Keratinocyte (primary cell): ENCODE measurements around the gene USP34. TPM values are rescaled to one million over a fixed set of nuclear protein-coding genes. Genes with fewer than 3 reads are reported as not detected.

ENCODE experiments used
- DNase-seq: peaks from one replicate; pipeline ENCODE4 v3.0.0-alpha.2; 2011; ENCODE audit warnings: low read depth, missing footprints, low spot score
- FAIRE-seq: peaks from 2 replicates; lab custom pipeline; 2011; peaks lifted over from hg19 to GRCh38; lab: Jason Lieb, UNC
- H2AFZ ChIP-seq: 2 replicates; pipeline ENCODE4 v1.6.0; 2012; ENCODE audit warnings: low read length, control low read depth, inconsistent platforms; ENCODE audit not compliant: control insufficient read depth
- H3K27ac ChIP-seq: 2 replicates; pipeline ENCODE4 v1.5.1; 2011; ENCODE audit warnings: low read length; ENCODE audit not compliant: control insufficient read depth, insufficient read depth
- H3K27me3 ChIP-seq: 3 replicates; pipeline ENCODE4 v1.6.0; 2011; ENCODE audit warnings: low read length; ENCODE audit not compliant: control insufficient read depth, insufficient read depth; ENCODE audit errors: extremely low read depth
- H3K36me3 ChIP-seq, 2 experiments: 2 replicates in 1 of 2; 3 replicates in 1 of 2; pipeline ENCODE4 v1.5.1; 2011; ENCODE audit warnings: low read length in 2 of 2, mild to moderate bottlenecking in 1 of 2; ENCODE audit not compliant: control insufficient read depth in 2 of 2, insufficient read depth in 2 of 2; ENCODE audit errors: extremely low read depth in 1 of 2
- H3K4me1 ChIP-seq: 3 replicates; pipeline ENCODE4 v1.5.1; 2011; ENCODE audit warnings: low read length; ENCODE audit not compliant: control insufficient read depth, insufficient read depth; ENCODE audit errors: extremely low read depth
- H3K4me2 ChIP-seq: 3 replicates; pipeline ENCODE4 v1.6.0; 2011; ENCODE audit warnings: low read depth, low read length; ENCODE audit not compliant: control insufficient read depth, insufficient read depth; ENCODE audit errors: extremely low read depth
- H3K4me3 ChIP-seq, 3 experiments: fragments of 200-600 bp in 1 of 3; sonication (generic) in 1 of 3; 2 replicates in 2 of 3; 3 replicates in 1 of 3; pipeline ENCODE4 v1.5.1; 2011 to 2016; ENCODE audit warnings: low read length in 3 of 3, mild to moderate bottlenecking in 3 of 3, control low read depth in 2 of 3, inconsistent platforms in 1 of 3, low read depth in 1 of 3, mixed read lengths in 1 of 3, mixed run types in 1 of 3, moderate library complexity in 1 of 3; ENCODE audit not compliant: control insufficient read depth in 2 of 3, insufficient read depth in 2 of 3; ENCODE audit errors: extremely low read depth in 1 of 3
- H3K79me2 ChIP-seq: 2 replicates; pipeline ENCODE4 v1.6.0; 2012; ENCODE audit warnings: low read length; ENCODE audit not compliant: control insufficient read depth, insufficient read depth
- H3K9ac ChIP-seq: 3 replicates; pipeline ENCODE4 v1.6.0; 2011; ENCODE audit warnings: low read length; ENCODE audit not compliant: control insufficient read depth, insufficient read depth; ENCODE audit errors: extremely low read depth
- H3K9me1 ChIP-seq: 3 replicates; pipeline ENCODE4 v1.6.0; 2011; ENCODE audit warnings: low read length; ENCODE audit not compliant: control insufficient read depth, insufficient read depth; ENCODE audit errors: extremely low read depth
- H3K9me3 ChIP-seq: 2 replicates; pipeline ENCODE4 v1.5.1; 2012; ENCODE audit warnings: low read depth, low read length; ENCODE audit not compliant: control insufficient read depth
- H4K20me1 ChIP-seq: 3 replicates; pipeline ENCODE4 v1.6.0; 2011; ENCODE audit warnings: low read length; ENCODE audit not compliant: control insufficient read depth, insufficient read depth; ENCODE audit errors: extremely low read depth
- EZH2 ChIP-seq: IDR thresholded peaks from one replicate; pipeline ENCODE4 v1.6.1; 2012; ENCODE audit warnings: inconsistent platforms, mild to moderate bottlenecking, low read length, moderate library complexity
- dilution Hi-C: fragments of 300-500 bp; cut with MboI; formaldehyde crosslinking; loops from one replicate; pipeline ENCODE4 v1.7.0; 2020; ENCODE audit warnings: low sequenced_read_pairs; ENCODE audit not compliant: extremely low pct_ligation_motif_present
- polyA plus RNA-seq, 5 experiments: library from polyadenylated mRNA; depleted of rRNA in 3 of 5; stranded (reverse) in 3 of 5; stranded (forward) in 1 of 5; unstranded in 1 of 5; fragments of >200 nt; gene quantifications; 1 replicate in 1 of 5; 2 replicates in 3 of 5; 3 replicates in 1 of 5; pipeline versions ENCODE4 v1.2.1 to v1.2.3, GENCODE V29; 2011 to 2012; ENCODE audit warnings: missing spikeins in 2 of 5, low read depth in 1 of 5, low replicate concordance in 1 of 5
- TF ChIP-seq, protein P1 (sequence below), 3 experiments: IDR thresholded peaks in 1 of 3; conservative IDR thresholded peaks in 1 of 3; optimal IDR thresholded peaks in 1 of 3; 2 replicates in 2 of 3; 3 replicates in 1 of 3; pipeline versions ENCODE3 to v1.5.1; 2011; ENCODE audit warnings: low read length in 3 of 3, mild to moderate bottlenecking in 3 of 3, moderate library complexity in 2 of 3, control low read depth in 1 of 3, inconsistent platforms in 1 of 3; ENCODE audit not compliant: insufficient read depth in 2 of 3; ENCODE audit errors: extremely low read depth in 1 of 3

The USP34 gene
- polyA plus RNA-seq, 1 donor (not counting 4 experiments of a cell fraction or from before 2014, with no cell fraction given): 54.7 TPM

GRCh38 chr2:61443342-61444041 is 27.4 kb downstream of the USP34 start:
- peaks cover 28% of the 10 kb centered on the region for H4K20me1 ChIP-seq
- DNase-seq: no peak
- H3K4me1 ChIP-seq: no peaks in the 10 kb centered on the region
- no peak for FAIRE-seq
- peaks cover 92% of the 10 kb centered on the region for H3K79me2 ChIP-seq
- H3K27ac ChIP-seq: no peak overlapping the region
- H3K9me1 ChIP-seq: peaks cover 2% of the 10 kb centered on the region
- H3K9me3 ChIP-seq: no peaks in the 10 kb centered on the region
- H3K27me3 ChIP-seq: no peaks in the 10 kb centered on the region
- dilution Hi-C loops: no loop called here
- H3K4me3 ChIP-seq: no peak overlapping the region
- H3K36me3 ChIP-seq: no peaks in the 10 kb centered on the region
- H3K4me2 ChIP-seq: no peak overlapping the region
- H2AFZ ChIP-seq: no peak overlapping the region
- no peak for TF ChIP-seq EZH2
- TF ChIP-seq, protein P1, sequence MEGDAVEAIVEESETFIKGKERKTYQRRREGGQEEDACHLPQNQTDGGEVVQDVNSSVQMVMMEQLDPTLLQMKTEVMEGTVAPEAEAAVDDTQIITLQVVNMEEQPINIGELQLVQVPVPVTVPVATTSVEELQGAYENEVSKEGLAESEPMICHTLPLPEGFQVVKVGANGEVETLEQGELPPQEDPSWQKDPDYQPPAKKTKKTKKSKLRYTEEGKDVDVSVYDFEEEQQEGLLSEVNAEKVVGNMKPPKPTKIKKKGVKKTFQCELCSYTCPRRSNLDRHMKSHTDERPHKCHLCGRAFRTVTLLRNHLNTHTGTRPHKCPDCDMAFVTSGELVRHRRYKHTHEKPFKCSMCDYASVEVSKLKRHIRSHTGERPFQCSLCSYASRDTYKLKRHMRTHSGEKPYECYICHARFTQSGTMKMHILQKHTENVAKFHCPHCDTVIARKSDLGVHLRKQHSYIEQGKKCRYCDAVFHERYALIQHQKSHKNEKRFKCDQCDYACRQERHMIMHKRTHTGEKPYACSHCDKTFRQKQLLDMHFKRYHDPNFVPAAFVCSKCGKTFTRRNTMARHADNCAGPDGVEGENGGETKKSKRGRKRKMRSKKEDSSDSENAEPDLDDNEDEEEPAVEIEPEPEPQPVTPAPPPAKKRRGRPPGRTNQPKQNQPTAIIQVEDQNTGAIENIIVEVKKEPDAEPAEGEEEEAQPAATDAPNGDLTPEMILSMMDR (optimal IDR thresholded peaks at IDR 0.05 in 1 of 3, IDR thresholded peaks at IDR 0.05 in 1 of 3, conservative IDR thresholded peaks at IDR 0.05 in 1 of 3; ENCODE audit: extremely low read depth in 1 of 3, insufficient read depth in 2 of 3, low read length in 3 of 3): no peak
- H3K9ac ChIP-seq: no peak overlapping the region

DNA sequence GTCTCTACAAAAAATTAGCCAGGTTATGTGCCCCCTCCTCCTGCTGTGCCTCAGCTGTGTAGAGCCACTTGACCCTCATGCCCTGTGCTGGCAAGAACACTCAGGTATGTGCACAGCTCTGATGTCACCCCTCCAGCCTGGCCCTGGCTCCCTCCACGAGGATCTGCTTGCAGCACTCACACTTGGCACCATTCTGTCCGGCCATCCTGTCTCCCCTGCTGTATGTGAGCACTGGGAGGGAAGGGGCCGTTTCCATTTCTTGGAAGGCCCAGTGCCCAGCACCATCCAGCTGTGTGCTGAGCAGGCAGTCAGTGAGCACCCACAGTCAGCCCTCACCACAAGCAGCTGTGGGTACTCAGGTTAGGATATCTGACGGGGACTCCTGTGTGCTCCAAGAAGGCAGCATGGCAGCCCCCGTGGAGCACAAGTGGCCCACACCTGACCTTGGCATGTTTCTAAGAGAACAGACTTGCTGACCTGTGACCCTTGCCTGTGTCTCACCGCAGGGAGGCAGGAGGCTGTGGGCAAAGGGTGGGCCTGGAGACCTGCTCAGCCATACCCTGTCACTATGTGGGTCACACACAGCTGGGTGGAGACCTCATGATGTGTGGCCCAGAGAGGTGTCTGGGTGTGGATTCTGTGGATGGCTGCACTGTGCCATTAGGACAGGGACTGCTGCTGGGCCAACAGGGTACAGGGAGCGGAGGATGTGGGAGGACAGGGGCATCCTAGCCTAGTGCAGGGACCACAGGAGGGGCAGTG is 31.5 kb downstream of the USP34 start:
- Histone ChIP-seq H4K20me1 (peaks cover 39% of the 10 kb centered on the region), H3K36me3 (no peaks in the 10 kb centered on the region), H3K9me1 (peaks cover 2% of the 10 kb centered on the region), H3K4me2 (no peak overlapping the region), H2AFZ (no peak overlapping the region), H3K4me3 (no peak overlapping the region), H3K27me3 (no peaks in the 10 kb centered on the region), H3K4me1 (no peaks in the 10 kb centered on the region), H3K79me2 (peaks cover 94% of the 10 kb centered on the region), H3K9me3 (no peaks in the 10 kb centered on the region), H3K27ac (no peak overlapping the region), H3K9ac (no peak overlapping the region)
- FAIRE-seq: no peak
- TF ChIP-seq, protein P1 (optimal IDR thresholded peaks at IDR 0.05 in 1 of 3, IDR thresholded peaks at IDR 0.05 in 1 of 3, conservative IDR thresholded peaks at IDR 0.05 in 1 of 3; ENCODE audit: extremely low read depth in 1 of 3, insufficient read depth in 2 of 3, low read length in 3 of 3): no peak
- TF ChIP-seq EZH2: no peak
- dilution Hi-C loops: no loop called here
- DNase-seq: no peak
